DMS114 treated with DMSO at 0.1 percent for 48 hours (cell line): ENCODE data around the gene UBE2Q2.
"Not testable (repeated sequence)": the region's sequence is repeated elsewhere in the genome, so short reads cannot be mapped to it uniquely, and the experiment has no call there.

Source experiments
- DNase-seq: peaks from one replicate; lab custom pipeline; 2025; ENCODE audit not compliant: unreplicated experiment; lab: John Stamatoyannopoulos, UW

Gene UBE2Q2

DNA sequence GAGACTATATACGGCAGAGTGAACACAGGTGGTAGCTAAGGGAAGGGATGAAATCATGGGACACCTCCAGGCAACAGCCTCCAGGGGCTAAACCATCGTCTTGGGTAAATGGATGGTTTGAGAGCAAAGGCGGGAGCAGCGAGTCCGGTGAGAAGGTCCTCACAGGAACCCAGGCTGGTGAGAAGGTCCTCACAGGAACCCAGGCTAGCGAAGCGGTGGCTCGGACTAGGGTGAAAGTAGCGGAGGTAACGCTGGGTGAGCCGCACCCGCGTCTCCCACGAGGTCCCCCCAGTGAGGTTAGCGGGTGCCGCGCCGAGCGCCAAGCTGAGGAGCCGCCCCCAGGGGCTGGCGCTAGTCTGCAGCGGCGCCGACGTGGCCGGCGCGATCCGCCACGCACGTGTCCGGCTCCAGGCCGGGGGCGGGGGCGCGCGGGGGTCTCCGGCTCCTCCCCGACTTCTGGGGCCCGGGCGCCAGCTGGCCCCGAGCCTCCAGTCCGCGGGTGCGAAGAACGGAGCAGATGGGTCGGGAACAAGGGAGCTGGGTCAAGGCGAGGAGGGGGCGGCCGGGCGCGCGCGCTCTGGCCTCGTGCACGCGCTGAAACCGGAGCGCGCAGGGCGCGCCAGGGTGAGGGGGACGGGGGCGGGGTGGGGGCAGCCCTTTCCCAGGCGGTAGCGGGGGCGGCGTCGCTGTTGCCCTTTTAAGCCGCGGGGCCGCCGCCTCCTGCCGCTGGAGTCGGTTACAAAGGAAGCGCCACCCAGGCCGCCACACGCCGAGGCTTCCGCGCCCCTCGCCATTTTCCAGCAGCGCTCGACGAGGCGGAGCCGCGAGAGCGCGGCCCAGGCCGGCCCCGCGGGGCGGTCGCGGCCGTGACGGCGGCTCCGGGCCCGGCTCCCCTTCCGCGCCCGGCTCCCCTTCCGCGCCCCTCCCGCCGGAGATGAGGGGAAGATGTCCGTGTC lies at the start of gene UBE2Q2:
TSS of gene UBE2Q2 (plus strand) at position 726 of the 956 bp plus-strand sequence. CDS start at position 946, 220 bp downstream.
- DNase-seq, result peak; percentile 72

DNA sequence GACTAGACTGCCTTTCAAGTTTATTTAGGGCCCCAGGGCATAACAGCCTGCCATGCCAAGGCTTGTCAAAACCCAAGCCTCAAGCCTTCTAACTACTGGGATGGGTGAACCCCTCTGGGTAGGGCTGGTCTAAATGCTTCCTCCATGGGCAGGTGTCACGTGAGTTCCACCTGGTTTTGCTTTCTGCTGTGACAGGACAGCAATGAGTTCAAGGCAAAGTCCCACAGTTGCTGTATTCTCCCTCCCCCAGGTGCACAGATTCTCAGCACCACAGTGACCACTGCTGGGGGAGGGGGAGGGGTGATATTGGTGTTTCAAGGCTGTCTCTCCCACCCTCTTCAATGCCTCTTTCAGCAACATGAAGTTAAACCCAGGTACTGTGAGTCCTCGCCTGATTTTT lies 46.9 kb upstream of the UBE2Q2 start:
- DNase-seq, result no peak

DNA sequence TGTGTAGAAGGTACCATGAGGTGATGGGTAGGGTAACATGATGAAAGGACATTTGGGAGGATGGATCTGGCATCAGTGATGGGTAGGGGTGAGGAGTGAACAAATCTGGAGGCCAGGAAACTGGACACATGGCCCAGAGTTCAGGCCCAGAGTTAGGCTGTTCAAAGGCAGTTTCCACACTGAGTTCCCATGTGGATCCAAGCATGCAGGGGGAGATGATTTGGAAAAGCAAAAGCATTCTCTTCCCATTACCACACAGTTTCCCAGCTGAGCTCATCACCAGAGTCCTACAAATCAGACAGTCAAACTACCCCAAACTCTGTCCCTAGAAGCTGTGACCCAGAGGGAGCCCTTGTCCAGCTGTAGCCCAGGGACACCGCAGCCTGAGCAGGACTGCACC lies 46.1 kb upstream of the UBE2Q2 start:
- not testable (repeated sequence) for DNase-seq

DNA sequence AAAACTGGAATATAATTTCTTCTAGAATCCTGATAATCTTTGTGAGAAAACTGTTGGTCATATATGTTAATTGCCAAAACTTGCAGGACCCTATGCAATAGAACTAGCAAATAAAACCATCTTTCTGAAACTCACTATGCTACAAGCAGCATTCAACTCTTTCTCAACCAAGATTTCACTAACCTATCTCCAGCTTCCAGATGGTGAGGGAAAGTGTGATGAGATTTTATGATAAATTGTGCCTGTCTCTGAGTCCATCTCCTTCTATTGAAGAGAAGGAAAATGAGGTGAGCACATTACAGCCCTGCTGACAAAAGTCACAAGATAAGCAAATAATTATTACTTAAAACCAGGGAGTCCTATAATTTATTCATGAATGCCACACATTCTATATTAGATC lies 44.1 kb upstream of the UBE2Q2 start:
- DNase-seq, result no peak

DNA sequence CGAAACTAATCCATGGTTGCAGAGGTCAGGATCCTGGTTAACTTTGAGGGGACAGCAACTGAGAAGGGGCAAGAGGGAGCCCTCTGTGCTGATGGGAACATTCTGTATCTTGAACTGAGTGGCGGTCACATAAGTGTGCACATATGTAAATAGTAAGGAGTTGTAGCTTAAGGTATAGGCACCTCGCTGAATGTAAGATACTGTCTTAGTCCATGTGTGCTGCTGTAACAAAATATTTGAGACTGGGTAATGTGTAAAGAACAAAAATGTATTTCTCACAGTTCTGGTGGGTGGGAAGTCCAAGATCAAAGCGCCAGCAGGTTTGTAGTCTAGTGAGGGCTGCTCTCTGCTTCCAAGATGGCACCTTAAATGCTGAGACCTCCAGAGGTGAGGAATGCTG lies 42.8 kb upstream of the UBE2Q2 start:
- not testable (repeated sequence) for DNase-seq

DNA sequence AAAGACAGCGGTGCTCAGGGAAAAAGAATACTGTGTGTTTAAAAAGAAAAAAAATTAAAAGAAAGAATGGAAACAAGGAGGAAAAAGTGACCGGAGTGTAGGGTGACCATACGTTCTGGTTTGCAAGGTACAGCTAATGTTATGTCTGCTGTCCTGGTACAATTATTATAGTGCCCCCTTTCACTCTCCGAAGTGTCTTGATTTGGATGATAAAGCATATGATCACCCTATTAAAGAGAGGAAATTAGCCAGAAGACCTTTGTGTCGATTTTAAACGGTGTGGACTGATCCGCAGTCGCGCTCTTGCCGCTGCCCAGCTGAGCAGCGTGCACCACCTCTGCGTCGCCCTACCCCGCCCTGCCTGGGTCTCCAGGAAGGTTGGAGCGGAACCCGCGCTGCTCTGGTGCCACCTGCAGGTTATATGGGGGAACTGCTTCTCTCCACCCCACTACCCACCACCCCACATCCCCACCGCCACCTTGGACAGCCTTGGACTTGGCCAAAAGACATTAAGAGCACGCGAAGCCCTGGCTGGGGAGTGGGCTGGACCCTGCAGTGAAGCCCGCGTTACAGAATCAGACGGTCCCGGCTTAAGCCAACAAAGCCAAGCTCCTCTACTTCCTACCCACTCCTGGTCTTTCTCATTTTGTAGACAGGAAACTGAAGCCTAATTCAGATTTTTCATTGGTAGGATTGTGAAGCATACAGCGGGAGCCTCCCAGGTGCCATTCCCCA lies 41.2 kb upstream of the UBE2Q2 start:
- peak; percentile 81 for DNase-seq

DNA sequence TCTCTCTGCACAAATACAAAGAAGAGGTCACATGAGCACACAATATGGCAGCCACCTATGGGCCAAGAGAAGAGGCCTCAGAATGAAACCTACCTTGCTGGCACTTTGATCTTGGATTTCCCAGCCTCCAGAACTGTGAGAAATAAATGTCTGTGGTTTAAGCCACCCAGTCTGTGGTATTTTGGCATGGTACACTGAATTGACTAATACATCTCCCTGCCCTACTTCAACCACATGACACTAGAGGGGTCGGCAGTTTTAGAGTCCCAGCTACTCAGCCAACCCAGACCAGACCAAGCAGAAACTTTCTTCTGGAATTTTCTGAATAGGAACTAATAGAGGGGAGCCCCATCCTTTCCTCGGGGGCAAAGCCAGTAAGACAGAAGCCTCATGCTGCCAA lies 35.8 kb upstream of the UBE2Q2 start:
- not testable (repeated sequence) for DNase-seq

DNA sequence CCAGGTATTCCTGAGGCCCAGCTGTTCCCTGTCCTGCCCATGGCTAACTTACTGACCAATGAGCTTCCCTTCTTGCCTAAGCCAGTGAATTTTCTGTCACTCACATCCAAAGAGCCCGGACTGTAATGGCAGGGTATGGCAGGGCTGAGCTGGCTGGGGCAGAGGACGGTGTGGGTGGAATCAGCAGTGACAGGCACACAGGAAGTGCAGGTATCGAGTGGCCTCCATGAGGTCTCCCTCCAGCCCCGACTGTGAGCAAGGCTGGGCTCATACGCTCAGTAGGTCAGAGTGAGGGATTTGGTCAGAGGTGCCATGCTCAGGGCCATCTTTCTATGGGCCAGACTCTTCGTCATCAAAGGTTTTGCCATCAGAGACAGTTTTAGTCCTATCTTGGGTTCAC lies 35.2 kb upstream of the UBE2Q2 start:
- DNase-seq, result not testable (repeated sequence)

DNA sequence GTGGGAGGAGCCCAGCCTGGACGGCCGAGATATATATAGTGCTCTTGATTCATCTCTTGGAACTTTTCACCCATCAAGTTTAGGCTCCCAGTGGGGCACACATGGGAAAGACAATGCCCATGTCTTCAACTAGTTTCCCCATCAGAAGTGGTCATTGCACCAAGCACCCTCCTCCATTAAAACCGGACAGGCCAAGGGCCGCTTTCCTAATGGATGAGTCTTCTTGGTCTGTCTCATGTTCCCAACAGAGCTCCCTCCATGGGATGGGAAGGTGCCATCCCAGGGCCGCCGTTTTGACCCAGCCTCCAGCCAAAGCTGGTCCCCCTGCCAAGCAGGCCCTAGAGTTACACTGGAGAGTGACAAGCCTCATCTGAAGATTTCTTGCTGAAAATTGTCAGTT lies 34.7 kb upstream of the UBE2Q2 start:
- DNase-seq, result no peak

DNA sequence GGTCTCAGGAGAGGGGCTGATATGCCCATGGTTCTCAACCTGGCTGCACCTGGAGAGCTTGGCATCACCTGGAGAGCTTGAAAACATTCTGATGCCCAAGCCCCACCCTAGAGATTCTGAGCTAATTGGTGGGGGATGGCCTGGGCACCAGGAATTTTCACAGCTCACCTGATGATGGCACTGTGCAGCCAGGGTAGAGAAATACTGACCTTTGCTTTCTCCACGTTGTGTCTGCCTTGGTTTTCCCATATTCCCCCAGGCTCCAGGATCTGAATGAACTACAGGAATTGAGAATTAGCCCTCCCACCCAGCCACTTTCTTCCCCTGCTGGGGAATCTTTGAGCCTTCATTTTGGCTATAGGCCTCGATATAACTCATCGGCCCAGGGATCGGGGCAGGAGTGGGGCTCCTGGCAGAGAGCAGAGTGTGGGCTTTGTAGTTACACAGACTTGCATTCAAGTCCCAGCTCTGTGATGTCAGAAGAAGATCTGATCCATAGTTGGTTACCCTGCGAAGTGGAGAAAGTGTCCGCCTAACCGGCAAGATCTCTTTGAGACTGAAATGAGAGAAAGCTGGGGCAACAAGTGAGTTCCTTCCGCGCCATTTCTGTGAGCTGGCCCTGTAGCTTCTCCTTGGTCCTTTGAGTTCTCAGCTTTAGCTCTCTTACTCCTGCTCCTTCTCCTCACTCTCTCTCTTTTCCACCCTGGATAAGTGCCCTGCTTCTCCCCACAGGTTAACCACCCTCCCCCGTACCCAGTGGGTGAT lies 33.1 kb upstream of the UBE2Q2 start:
- no peak for DNase-seq

DNA sequence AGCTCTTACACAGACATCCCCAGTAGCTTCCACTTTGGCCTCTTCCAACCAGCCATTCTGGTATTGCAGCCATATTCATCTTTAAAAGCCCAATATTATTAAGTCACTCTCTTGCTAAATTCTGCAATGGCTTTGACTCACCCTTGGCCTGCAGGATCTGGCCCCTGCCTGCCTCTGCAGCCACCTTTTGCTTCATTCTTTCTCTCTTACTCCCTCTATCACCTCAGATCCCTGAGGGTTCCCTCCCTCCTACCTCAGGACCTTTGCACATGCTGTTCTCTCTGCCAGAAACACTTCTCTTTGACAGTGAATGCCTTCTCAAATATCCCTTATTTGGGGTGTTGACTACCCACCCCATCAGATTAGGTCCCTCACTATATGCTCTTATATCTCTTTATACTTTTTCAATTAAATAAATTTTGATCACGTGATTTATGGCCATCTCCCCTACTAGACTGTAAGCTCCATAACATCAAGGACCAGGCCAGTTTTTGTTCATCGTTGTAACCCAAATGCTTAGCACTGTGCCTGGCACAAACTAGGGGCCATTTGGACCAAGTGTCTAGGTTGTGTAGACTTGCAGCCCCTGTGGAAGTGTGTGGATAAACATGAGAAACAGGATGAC lies 32.3 kb upstream of the UBE2Q2 start:
- DNase-seq, result no peak

DNA sequence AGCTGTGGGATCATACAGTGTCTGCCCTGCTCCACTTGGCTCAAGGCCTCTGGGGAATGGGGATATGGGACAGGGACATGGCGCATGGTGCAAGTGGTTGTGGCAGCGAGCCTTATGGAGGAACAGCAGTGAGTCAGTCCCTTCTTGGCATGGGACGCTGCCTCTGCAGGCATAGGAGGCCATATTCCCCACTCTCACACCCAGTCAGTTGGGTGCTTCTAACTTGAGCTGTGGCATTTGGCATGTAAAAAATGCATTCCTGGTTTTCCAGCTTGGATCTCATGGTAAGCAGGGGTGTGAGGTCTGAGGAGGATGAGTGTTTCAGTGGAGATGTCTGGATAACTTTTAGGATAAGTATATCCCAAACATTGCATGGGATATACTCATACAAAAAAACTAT lies 31.6 kb upstream of the UBE2Q2 start:
- DNase-seq, result no peak

DNA sequence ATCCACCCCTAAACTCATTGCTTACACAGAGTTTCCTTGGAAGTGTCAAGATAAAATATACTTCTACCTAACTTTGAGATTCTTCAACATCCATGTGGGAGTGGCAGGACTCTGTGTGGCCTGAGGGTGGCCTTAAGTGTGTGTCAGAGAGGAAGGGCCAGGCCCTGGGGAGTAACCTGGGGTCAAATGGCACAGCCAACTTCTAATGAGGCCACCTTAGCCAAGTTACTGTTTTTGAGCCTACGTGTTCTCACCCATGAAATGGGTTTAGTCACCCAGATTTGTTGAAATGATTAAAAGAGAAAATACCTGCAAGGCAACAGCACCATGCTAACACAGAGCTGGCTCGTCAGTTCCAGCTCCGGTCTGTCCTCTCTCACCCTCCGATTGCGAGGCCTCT lies 28.5 kb upstream of the UBE2Q2 start:
- DNase-seq, result no peak

DNA sequence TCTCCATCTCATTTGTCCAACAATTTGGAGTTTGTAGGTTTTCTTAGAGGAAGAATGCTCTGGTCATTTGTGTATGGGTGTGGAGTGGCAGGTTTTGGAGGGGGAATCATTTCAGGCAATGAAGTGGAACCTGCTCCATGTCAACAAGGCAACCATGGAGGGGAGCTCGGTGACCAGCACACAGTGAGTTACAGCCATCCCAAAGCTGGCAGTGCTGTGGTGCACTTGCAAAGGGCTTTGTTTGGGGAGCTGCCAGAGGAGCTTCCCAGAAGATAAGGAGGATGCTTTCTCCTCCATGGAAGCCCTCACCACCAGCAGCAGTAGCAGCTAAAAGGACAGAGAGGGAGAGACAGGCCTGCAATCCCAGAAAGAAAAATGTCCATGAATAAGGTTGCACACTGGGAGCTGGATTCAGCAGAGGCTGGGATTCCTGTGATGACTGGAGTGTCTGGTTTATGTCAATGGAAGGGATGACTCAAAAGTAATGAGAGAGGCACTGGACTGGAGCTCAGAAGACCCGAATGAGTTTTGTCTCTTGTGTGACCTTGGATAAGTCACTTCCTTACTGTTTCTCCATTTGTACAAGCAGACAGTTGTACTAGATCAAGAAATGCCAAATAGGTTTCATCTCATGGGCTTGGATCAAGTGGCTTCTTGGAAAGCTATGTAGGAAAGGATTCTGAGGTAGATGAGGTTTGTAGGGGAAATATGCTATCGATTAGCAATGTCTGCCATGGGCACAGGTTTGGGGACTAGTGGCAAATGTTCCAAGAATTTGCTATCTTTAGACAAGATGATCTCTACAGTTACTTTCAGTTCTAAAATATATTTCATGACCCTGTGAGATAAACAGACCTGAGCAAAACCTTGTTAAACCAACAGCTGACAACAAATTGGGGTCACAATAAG lies 27.2 kb upstream of the UBE2Q2 start:
- DNase-seq, result no peak

DNA sequence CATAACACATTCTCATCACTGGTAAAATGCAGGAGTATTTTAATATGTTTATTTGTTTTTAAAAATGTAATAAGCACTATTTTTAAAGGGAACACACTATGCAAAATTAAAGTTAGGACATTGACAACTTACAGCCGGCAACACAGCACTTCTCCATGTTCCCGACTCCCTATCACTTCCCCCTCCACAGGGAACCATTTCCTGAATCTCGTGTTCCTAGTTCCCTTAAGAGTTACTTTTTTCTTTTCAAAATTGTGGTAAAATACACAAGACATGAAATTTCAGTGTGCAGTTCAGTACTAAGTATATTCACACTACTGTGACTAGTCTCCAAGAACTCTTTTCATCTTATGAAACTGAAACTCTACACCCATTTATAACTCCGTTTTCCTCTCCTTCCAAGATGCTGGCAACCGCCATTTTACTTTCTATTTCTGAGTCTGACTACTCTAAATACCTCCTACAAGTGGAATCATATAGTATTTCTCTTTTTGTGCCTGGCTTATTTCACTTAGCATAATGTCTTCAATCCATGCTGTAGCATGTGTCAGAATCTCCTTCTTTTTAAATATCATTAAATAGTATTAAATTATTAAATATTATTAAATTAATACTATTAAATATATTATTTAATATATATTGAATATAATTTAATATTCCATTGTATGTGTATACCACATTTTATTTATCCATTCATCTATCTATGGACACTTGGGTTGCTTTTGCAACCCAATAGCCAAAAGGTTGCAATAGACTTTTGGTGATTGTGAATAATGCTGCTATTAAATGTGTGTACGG lies 25.9 kb upstream of the UBE2Q2 start:
- no peak for DNase-seq

DNA sequence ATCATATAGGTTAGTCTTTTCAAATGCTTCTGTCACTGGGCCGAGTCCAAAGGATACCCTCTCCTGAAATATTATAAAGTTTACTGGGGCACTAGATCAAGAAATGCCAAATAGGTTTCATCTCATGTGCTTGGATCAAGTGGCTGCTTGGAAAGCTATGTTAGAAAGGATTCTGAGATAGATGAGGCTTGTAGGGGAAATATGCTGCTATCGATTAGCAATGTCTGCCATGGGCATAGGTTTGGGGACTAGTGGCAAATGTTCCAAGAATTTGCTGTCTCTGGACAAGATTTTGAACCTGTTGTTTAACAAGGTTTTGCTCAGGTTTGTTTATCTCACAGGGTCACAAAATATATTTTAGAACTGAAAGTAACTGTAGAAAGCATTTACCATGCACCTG lies 23.0 kb upstream of the UBE2Q2 start:
- no peak for DNase-seq

DNA sequence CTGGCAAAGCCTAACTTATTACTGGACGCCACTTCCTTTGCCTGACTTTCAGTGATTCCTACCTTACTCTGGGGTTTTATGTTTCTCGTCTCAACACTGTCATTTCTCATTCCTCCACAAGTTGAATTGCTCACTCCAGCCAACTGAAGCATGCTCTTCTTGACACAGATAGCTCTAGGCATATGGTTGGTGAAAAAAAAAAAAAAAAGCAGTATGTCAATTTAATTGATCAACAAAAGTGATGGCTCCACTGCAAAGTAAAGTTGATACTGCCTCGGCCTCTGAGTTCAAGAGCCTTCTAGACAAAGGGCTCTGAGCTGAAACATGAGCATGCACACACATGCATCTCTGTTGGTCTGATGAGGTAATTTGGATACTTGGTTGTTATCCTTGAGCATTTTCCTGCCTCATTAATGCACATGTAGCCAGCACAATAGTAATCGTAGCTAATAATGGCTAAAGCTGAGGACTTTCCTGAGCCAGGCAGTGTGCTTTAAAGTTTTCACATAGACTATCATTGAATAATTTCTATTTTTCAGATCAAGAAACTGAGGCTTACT lies 21.4 kb upstream of the UBE2Q2 start:
- no peak for DNase-seq

DNA sequence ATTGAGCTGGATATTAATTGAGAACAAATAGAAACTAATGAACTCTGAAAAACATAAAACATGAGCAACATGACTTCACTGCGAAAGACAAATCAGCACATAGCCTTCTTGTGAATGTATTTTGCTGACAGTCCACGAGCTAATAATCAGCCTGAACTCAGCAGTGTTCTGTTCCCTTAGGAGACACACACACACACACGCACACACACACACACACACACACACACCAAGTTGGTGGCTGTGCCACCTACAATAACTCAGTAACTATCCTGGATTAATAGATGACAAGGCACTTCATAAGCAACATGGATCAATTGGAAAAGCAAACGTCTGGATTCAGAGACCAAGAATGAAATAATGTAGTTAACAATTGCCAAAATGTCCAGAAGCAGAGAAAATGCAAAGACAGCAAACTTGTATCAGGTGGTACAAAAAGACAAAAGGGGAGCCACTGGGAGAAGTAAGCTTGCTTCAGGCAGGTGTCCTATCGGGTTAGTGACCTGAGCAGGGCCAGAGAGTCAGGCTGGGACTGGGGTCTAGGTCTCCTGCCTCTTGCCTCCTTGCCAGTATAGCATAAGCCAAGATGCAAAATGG lies 20.5 kb upstream of the UBE2Q2 start:
- DNase-seq, result no peak
